Stimulated activated CD8-positive, alpha-beta memory T cell treated with anti-CD3 and anti-CD28 coated beads, Interleukin-15, amount 100 ng/mL, for 24 hours (primary cell): Measurements from ENCODE around the gene PPIB.

Source experiments
- DNase-seq: peaks from one replicate; pipeline ENCODE4 v3.0.0-alpha.2; 2020; ENCODE audit warnings: low read depth

Gene PPIB

GRCh38 chr15:64162869-64163658 lies at the start of gene PPIB:
TSS of gene PPIB (minus strand) at chr15:64163022. CDS start at chr15:64162986, 36 bp downstream.
- DNase-seq, result peak; percentile 89

- DNase-seq, result no peak
Measured at GRCh38 chr15:64211696-64212095, 48.9 kb upstream of the PPIB start.

GRCh38 chr15:64210371-64210770 lies 47.5 kb upstream of the PPIB start:
- no peak for DNase-seq

GRCh38 chr15:64209680-64210334 lies 47.0 kb upstream of the PPIB start:
- no peak for DNase-seq

- DNase-seq, result no peak
Measured at GRCh38 chr15:64205202-64205601, 42.4 kb upstream of the PPIB start.

GRCh38 chr15:64197425-64197824 lies 34.6 kb upstream of the PPIB start:
- no peak for DNase-seq

GRCh38 chr15:64193971-64194370 lies 31.1 kb upstream of the PPIB start:
- no peak for DNase-seq

GRCh38 chr15:64191971-64192830 lies 29.4 kb upstream of the PPIB start:
- DNase-seq, result no peak

GRCh38 chr15:64187396-64188191 lies 24.8 kb upstream of the PPIB start:
- DNase-seq, result no peak

- no peak for DNase-seq
Measured at GRCh38 chr15:64185146-64185911, 22.5 kb upstream of the PPIB start.

- DNase-seq, result no peak
Measured at GRCh38 chr15:64182859-64183370, 20.1 kb upstream of the PPIB start.

- no peak for DNase-seq
Measured at GRCh38 chr15:64180235-64180824, 17.5 kb upstream of the PPIB start.

GRCh38 chr15:64166102-64166890 lies 3.5 kb upstream of the PPIB start:
- DNase-seq, result no peak

GRCh38 chr15:64164436-64164835 lies 1.6 kb upstream of the PPIB start:
- no peak for DNase-seq

- DNase-seq, result no peak
Measured at GRCh38 chr15:64163659-64164362, 989 bp upstream of the PPIB start.

- DNase-seq, result no peak
Measured at GRCh38 chr15:64162478-64162868, 349 bp downstream of the PPIB start.

- no peak for DNase-seq
Measured at GRCh38 chr15:64161688-64162477, 939 bp downstream of the PPIB start.
